A549 (cell line): ENCODE results near the gene PARD3B. TPM values are rescaled to one million over a fixed set of nuclear protein-coding genes. Genes with fewer than 3 reads are reported as not detected.

ENCODE experiments used
- ATAC-seq, 2 experiments: fragments of 200-7000 bp in 1 of 2; fragments of >200 bp in 1 of 2; cut with Nextera tagmentation in 1 of 2; cut with Tn5 transposase in 1 of 2; 3 replicates each; pipeline versions ENCODE4 v1.8.0 to v1.9.1; 2018 to 2020; ENCODE audit warnings: mild to moderate bottlenecking in 1 of 2, moderate library complexity in 1 of 2
- CTCF ChIA-PET: fragments of 300-600 bp; sonication (Branson Sonifier 250); formaldehyde crosslinking; extraction: SDS; loops from one replicate; lab custom pipeline; 2021; ENCODE audit warnings: antibody characterized with exemption, inconsistent platforms; lab: Yijun Ruan, JAX
- POLR2A ChIA-PET: fragments of 350-600 bp; formaldehyde crosslinking; extraction: SDS; loops from one replicate; lab custom pipeline; 2021; ENCODE audit warnings: antibody characterized with exemption, inconsistent platforms; lab: Yijun Ruan, JAX
- DNase-seq, 2 experiments: peaks; one replicate each; pipeline versions ENCODE4 v3.0.0 to v3.0.0-alpha.2; 2011 to 2016; ENCODE audit warnings: low read depth in 1 of 2, low spot score in 1 of 2
- FAIRE-seq: peaks from 2 replicates; lab custom pipeline; 2011; peaks lifted over from hg19 to GRCh38; lab: Jason Lieb, UNC
- H3K27ac ChIP-seq, 2 experiments: fragments of >200 bp; sonication (Bioruptor Twin); formaldehyde crosslinking; 3 replicates each; pipeline ENCODE4 v1.5.1; 2016 to 2017
- H3K4me1 ChIP-seq: fragments of >200 bp; sonication (Bioruptor Twin); formaldehyde crosslinking; 3 replicates; pipeline ENCODE4 v1.6.1; 2016
- H3K4me2 ChIP-seq: fragments of >200 bp; sonication (Bioruptor Twin); formaldehyde crosslinking; 3 replicates; pipeline ENCODE4 v1.6.1; 2016
- H3K4me3 ChIP-seq: fragments of >200 bp; sonication (Bioruptor Twin); formaldehyde crosslinking; 3 replicates; pipeline ENCODE4 v1.5.1; 2016
- H3K9me3 ChIP-seq: fragments of >200 bp; sonication (Bioruptor Twin); formaldehyde crosslinking; 3 replicates; pipeline ENCODE4 v1.6.1; 2016
- ATOH8 ChIP-seq: fragments of 250-450 bp; sonication (Bioruptor Pico); IDR thresholded peaks from 2 replicates; pipeline ENCODE4 v1.5.0; 2020; ENCODE audit warnings: low read depth, mild to moderate bottlenecking, moderate library complexity
- BCL3 ChIP-seq: fragments of >200 bp; sonication (Bioruptor Twin); formaldehyde crosslinking; IDR thresholded peaks from 3 replicates; pipeline ENCODE4 v1.6.1; 2016
- BHLHE40 ChIP-seq: IDR thresholded peaks from 2 replicates; pipeline ENCODE4 v1.6.1; 2012; ENCODE audit warnings: low read depth, low read length, inconsistent platforms
- CBX8 ChIP-seq: fragments of 200-600 bp; sonication (generic); IDR thresholded peaks from 2 replicates; pipeline ENCODE4 v1.6.1; 2016
- CHD2 ChIP-seq: fragments of 150-350 bp; IDR thresholded peaks from 2 replicates; pipeline ENCODE4 v1.6.1; 2014; ENCODE audit warnings: low read length; ENCODE audit not compliant: partially characterized antibody
- E2F6 ChIP-seq: IDR thresholded peaks from 2 replicates; pipeline ENCODE4 v1.6.1; 2012; ENCODE audit warnings: low read depth, borderline replicate concordance
- EHF ChIP-seq: fragments of 250-450 bp; sonication (Bioruptor Pico); IDR thresholded peaks from 2 replicates; pipeline ENCODE4 v1.5.0; 2020; ENCODE audit warnings: mild to moderate bottlenecking
- ESRRA ChIP-seq: fragments of 150-350 bp; IDR thresholded peaks from 2 replicates; pipeline ENCODE4 v1.6.1; 2014; ENCODE audit warnings: mild to moderate bottlenecking, low read length, borderline replicate concordance
- FOSL2 ChIP-seq, 2 experiments: fragments of 450-650 bp in 1 of 2; fragments of >200 bp in 1 of 2; sonication (Bioruptor Twin) in 1 of 2; formaldehyde crosslinking; IDR thresholded peaks; 2 replicates each; pipeline versions ENCODE4 v1.5.0 to v1.6.1; 2016 to 2020; ENCODE audit warnings: mild to moderate bottlenecking in 1 of 2, moderate library complexity in 1 of 2
- FOXS1 ChIP-seq: fragments of 250-450 bp; sonication (Bioruptor Pico); IDR thresholded peaks from 2 replicates; pipeline ENCODE4 v1.5.0; 2020; ENCODE audit warnings: mild to moderate bottlenecking, moderate library complexity
- GATA3 ChIP-seq: IDR thresholded peaks from 2 replicates; pipeline ENCODE4 v1.6.1; 2012; ENCODE audit warnings: borderline replicate concordance
- HDAC2 ChIP-seq: fragments of 200-600 bp; sonication (generic); IDR thresholded peaks from 2 replicates; pipeline ENCODE4 v1.6.1; 2016
- HES2 ChIP-seq: fragments of >200 bp; sonication (Bioruptor Twin); formaldehyde crosslinking; IDR thresholded peaks from 2 replicates; pipeline ENCODE4 v1.6.1; 2016
- HEYL ChIP-seq: fragments of 250-450 bp; sonication (Bioruptor Pico); IDR thresholded peaks from 2 replicates; pipeline ENCODE4 v1.8.0; 2021; ENCODE audit warnings: mild to moderate bottlenecking, moderate library complexity
- HMGXB4 ChIP-seq: fragments of 250-450 bp; sonication (Bioruptor Pico); IDR thresholded peaks from 2 replicates; pipeline ENCODE4 v1.5.0; 2021; ENCODE audit warnings: mild to moderate bottlenecking, moderate library complexity, borderline replicate concordance
- HOXA7 ChIP-seq: fragments of 250-450 bp; sonication (Bioruptor Pico); IDR thresholded peaks from 2 replicates; pipeline ENCODE4 v1.5.0; 2020; ENCODE audit warnings: mild to moderate bottlenecking, moderate library complexity
- HOXB13 ChIP-seq: fragments of 250-450 bp; sonication (Bioruptor Pico); IDR thresholded peaks from 2 replicates; pipeline ENCODE4 v1.5.0; 2020; ENCODE audit warnings: low read depth, mild to moderate bottlenecking, moderate library complexity
- JUNB ChIP-seq: fragments of >200 bp; sonication (Bioruptor Twin); formaldehyde crosslinking; IDR thresholded peaks from 2 replicates; pipeline ENCODE4 v1.6.1; 2016
- KDM5A ChIP-seq: fragments of 200-600 bp; sonication (generic); IDR thresholded peaks from 2 replicates; pipeline ENCODE4 v1.6.1; 2016; ENCODE audit warnings: antibody characterized with exemption, mild to moderate bottlenecking
- MAZ ChIP-seq: fragments of 150-350 bp; IDR thresholded peaks from 2 replicates; pipeline ENCODE4 v1.6.1; 2014; ENCODE audit warnings: antibody characterized with exemption, low read depth, low read length, borderline replicate concordance
- NFE2L2 ChIP-seq: fragments of 150-350 bp; conservative IDR thresholded peaks from 2 replicates; pipeline ENCODE4 v1.6.1; 2014; ENCODE audit warnings: low read length
- NPAS2 ChIP-seq: fragments of 250-450 bp; sonication (Bioruptor Pico); IDR thresholded peaks from 2 replicates; pipeline ENCODE4 v1.8.0; 2022; ENCODE audit warnings: mild to moderate bottlenecking, moderate library complexity, borderline replicate concordance
- NR3C1 ChIP-seq: fragments of >200 bp; sonication (Bioruptor Twin); formaldehyde crosslinking; IDR thresholded peaks from 3 replicates; pipeline ENCODE4 v1.6.1; 2017
- PBX3 ChIP-seq: IDR thresholded peaks from 2 replicates; pipeline ENCODE4 v1.6.1; 2012
- POLR2A ChIP-seq: IDR thresholded peaks from 2 replicates; pipeline ENCODE4 v1.6.1; 2012; ENCODE audit warnings: mild to moderate bottlenecking, low read length
- RNF2 ChIP-seq: fragments of 200-600 bp; sonication (generic); IDR thresholded peaks from 2 replicates; pipeline ENCODE4 v1.6.1; 2016; ENCODE audit warnings: low read depth, mild to moderate bottlenecking, antibody characterized with exemption, moderate library complexity, borderline replicate concordance
- SMC3 ChIP-seq: fragments of >200 bp; sonication (Bioruptor Twin); formaldehyde crosslinking; IDR thresholded peaks from 3 replicates; pipeline ENCODE4 v1.6.1; 2018; ENCODE audit warnings: inconsistent platforms
- TFCP2L1 ChIP-seq: fragments of 250-450 bp; sonication (Bioruptor Pico); IDR thresholded peaks from 2 replicates; pipeline ENCODE4 v1.5.0; 2021; ENCODE audit warnings: mild to moderate bottlenecking
- TP53 ChIP-seq: fragments of 250-450 bp; sonication (Bioruptor Pico); IDR thresholded peaks from 2 replicates; pipeline ENCODE4 v1.5.0; 2021; ENCODE audit warnings: mild to moderate bottlenecking, moderate library complexity
- USF2 ChIP-seq: fragments of 450-650 bp; IDR thresholded peaks from 2 replicates; pipeline ENCODE4 v1.6.1; 2014; ENCODE audit warnings: antibody characterized with exemption
- ZC3H11A ChIP-seq: fragments of 450-650 bp; IDR thresholded peaks from 2 replicates; pipeline ENCODE4 v1.6.1; 2014; ENCODE audit warnings: antibody characterized with exemption, mild to moderate bottlenecking
- ZNF302 ChIP-seq: fragments of 250-450 bp; sonication (Bioruptor Pico); IDR thresholded peaks from 2 replicates; pipeline ENCODE4 v1.9.0; 2021; ENCODE audit warnings: inconsistent platforms, mild to moderate bottlenecking, moderate library complexity
- WGBS: methylation state at CpG from one replicate; pipeline ENCODE4 v1.1.6; 2017; ENCODE audit errors: missing lambda C conversion rate; 5-methylcytosine and 5-hydroxymethylcytosine counted together
- polyA plus RNA-seq, 4 experiments: library from polyadenylated mRNA; depleted of rRNA in 3 of 4; stranded (reverse); fragments of >200 nt; fragmentation: RNase III in 1 of 4; extraction: RNeasy Plus Mini Kit Qiagen cat#74134 plus additional on column Dnase treatment in 1 of 4; gene quantifications; 2 replicates in 3 of 4; 3 replicates in 1 of 4; pipeline ENCODE4 v1.2.3, GENCODE V29; 2011 to 2017

Gene PARD3B
- polyA plus RNA-seq, 2 of the 4 experiments (the other 2 are of a cell fraction), result 1.2 to 2.4 TPM

- WGBS, result 37% methylated on average over 2 of the region's 2 CpGs
- POLR2A ChIA-PET, result no interaction called here
- H3K4me1 ChIP-seq, result no peaks in the 10 kb centered on the region
- no peaks in the 10 kb centered on the region for H3K9me3 ChIP-seq
- no peak overlapping the region for H3K27ac ChIP-seq
- CTCF ChIA-PET, result interaction anchor here (0.7 to 0.9 kb wide), 2 partner anchors 16 to 844 kb away, joined by 3 to 6 read pairs; no protein-coding TSS in a partner anchor
- DNase-seq (no peak), ATAC-seq (no peak), FAIRE-seq (no peak)
- H3K4me2 ChIP-seq, result no peak overlapping the region
- no peak overlapping the region for H3K4me3 ChIP-seq
- TF ChIP-seq MAZ, result no peak
- TF ChIP-seq ATOH8 (CRISPR knock-in tag), result no peak
- TF ChIP-seq POLR2A, result no peak
- no peak for TF ChIP-seq FOSL2 (IDR thresholded peaks at IDR 0.05)
- no peak for TF ChIP-seq FOSL2 (CRISPR knock-in tag; IDR thresholded peaks at IDR 0.05)
- no peak for TF ChIP-seq TP53 (CRISPR knock-in tag)
- no peak for TF ChIP-seq SMC3
- TF ChIP-seq ESRRA, result no peak
- no peak for TF ChIP-seq CBX8
- no peak for TF ChIP-seq NPAS2 (CRISPR knock-in tag)
Measured at GRCh38 chr2:205169012-205169411, 623.7 kb downstream of the PARD3B start.

- 47% methylated on average over 3 of the region's 3 CpGs for WGBS
- H3K27ac ChIP-seq, result no peak overlapping the region
- ChIA-PET POLR2A (no interaction called here), CTCF (interaction anchor here (0.7 kb wide), 1 partner anchor 16 kb away, joined by 3 read pairs; no protein-coding TSS in a partner anchor)
- no peak overlapping the region for H3K4me2 ChIP-seq
- FAIRE-seq, result no peak
- no peaks in the 10 kb centered on the region for H3K9me3 ChIP-seq
- no peak for DNase-seq
- no peak for ATAC-seq
- no peak overlapping the region for H3K4me3 ChIP-seq
- TF ChIP-seq HEYL (no peak), HDAC2 (no peak), KDM5A (no peak), HOXB13 (no peak), HES2 (no peak), RNF2 (no peak), NFE2L2 (no peak), GATA3 (no peak), JUNB (no peak), FOXS1 (no peak)
- no peaks in the 10 kb centered on the region for H3K4me1 ChIP-seq
Measured at GRCh38 chr2:205169464-205169863, 624.2 kb downstream of the PARD3B start.

GRCh38 chr2:205170399-205170798 is 625.1 kb downstream of the PARD3B start:
- H3K4me3 ChIP-seq, result no peak overlapping the region
- ChIA-PET CTCF (no interaction called here), POLR2A (no interaction called here)
- no peaks in the 10 kb centered on the region for H3K9me3 ChIP-seq
- ATAC-seq (no peak; a peak in 1 of 6 replicates), FAIRE-seq (no peak), DNase-seq (no peak)
- WGBS, result 83% methylated on average over 12 of the region's 12 CpGs
- H3K27ac ChIP-seq, result no peak overlapping the region
- H3K4me1 ChIP-seq, result no peaks in the 10 kb centered on the region
- H3K4me2 ChIP-seq, result no peak overlapping the region
- TF ChIP-seq TFCP2L1 (no peak), USF2 (no peak), NR3C1 (no peak), CHD2 (no peak), HOXA7 (CRISPR knock-in tag) (no peak), E2F6 (no peak), ZC3H11A (no peak), EHF (CRISPR knock-in tag) (no peak), BHLHE40 (no peak), HMGXB4 (CRISPR knock-in tag) (no peak), PBX3 (no peak), BCL3 (no peak), ZNF302 (no peak), KDM5A (no peak), HEYL (no peak)
